Measurements from ENCODE around the gene UFD1.
A peak's percentile ranks its signal among the peaks of the same experiment; 100 is the strongest.

The UFD1 gene

DNA sequence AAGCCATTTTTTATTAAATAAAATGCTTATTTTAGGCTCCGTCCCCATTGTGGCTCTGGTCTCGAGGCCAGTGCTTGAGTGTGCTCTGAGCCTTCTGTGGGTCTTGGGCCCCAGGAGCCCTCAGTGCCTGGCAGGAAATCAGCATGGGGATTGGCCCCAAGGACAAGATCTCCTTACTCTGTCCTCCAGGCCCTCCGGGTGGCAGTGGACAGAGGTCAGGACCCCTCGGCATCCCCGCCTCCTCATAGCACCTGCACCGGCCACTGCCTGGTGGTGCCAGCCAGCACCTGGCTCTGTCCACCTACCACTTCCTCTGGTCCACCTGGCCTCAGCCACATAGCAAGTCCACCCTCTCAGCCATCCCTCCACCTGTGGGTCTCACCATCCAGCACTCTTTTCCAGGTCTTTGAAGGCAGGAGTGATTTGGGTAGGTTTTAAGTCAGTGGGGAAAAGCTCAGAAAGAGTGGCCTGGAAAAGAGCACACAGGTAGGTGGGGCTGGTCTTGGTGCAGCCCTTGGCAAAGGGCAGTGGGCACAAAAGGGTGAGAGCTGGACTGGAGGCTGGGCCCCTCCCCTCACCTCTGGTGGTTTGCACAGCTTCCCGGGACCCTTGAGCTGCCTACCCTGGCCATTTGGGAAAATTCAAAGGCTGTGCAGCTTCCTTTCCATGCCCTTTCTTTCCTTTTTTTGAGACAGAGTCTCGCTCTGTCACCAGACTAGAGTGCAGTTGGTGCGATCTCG lies 41.7 kb upstream of the UFD1 start:
- no peaks in the 10 kb centered on the region for H3K9me3 Mint-ChIP-seq
- H3K4me3 Mint-ChIP-seq, result no peak overlapping the region
- H3K36me3 Mint-ChIP-seq, result peaks cover 3 to 7% of the 10 kb centered on the region in 2 donors
- H3K27ac Mint-ChIP-seq, result no peak overlapping the region
- DNase-seq, result no peak
- peaks cover 20 to 30% of the 10 kb centered on the region in 2 donors for H3K27me3 Mint-ChIP-seq
- peaks cover 13 to 19% of the 10 kb centered on the region in 2 donors for H3K4me1 Mint-ChIP-seq
- ATAC-seq (replicated peaks), result no peak

DNA sequence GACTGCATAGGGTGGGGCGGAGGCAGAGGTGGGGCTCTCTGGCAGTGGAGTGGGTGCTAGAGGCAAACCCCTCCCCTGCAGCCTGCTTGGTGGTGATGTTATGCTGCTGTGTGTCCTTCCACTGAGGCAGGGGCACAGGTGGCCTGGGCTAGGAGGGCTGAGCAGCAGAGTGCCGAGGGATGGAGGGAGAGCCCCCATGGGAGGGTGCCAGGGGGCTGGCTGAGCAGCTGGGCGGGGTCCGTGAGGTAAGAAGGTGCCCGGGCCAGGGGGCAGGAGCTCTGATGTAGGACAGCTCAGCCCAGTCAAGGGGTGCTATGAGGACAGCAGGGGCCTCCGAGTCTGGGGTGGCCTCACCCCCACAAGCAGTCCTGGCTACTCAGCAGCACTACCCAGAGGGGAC lies 41.0 kb upstream of the UFD1 start:
- DNase-seq (no peak), ATAC-seq (replicated peaks) (no peak)
- Mint-ChIP-seq H3K27ac (no peak overlapping the region), H3K4me1 (peaks cover 12 to 17% of the 10 kb centered on the region in 2 donors), H3K9me3 (no peaks in the 10 kb centered on the region), H3K27me3 (peaks cover 13 to 23% of the 10 kb centered on the region in 2 donors), H3K4me3 (no peak overlapping the region), H3K36me3 (peaks cover 7 to 9% of the 10 kb centered on the region in 2 donors)

GRCh38 chr22:19519041-19519926 lies 40.3 kb upstream of the UFD1 start:
- Mint-ChIP-seq H3K27me3 (peaks cover 8 to 16% of the 10 kb centered on the region in 2 donors), H3K4me1 (peaks cover 7 to 10% of the 10 kb centered on the region in 2 donors), H3K27ac (no peak overlapping the region), H3K36me3 (peaks cover 13 to 16% of the 10 kb centered on the region in 2 donors), H3K4me3 (no peak overlapping the region), H3K9me3 (no peaks in the 10 kb centered on the region)
- ATAC-seq (replicated peaks) (no peak), DNase-seq (no peak)

- Mint-ChIP-seq H3K27ac (no peak overlapping the region), H3K36me3 (peaks cover 18 to 22% of the 10 kb centered on the region in 2 donors), H3K4me3 (no peak overlapping the region), H3K27me3 (peaks cover 8 to 12% of the 10 kb centered on the region in 2 donors), H3K9me3 (peaks cover 3 to 5% of the 10 kb centered on the region in 2 donors), H3K4me1 (peaks cover 6 to 7% of the 10 kb centered on the region in 2 donors)
- ATAC-seq (replicated peaks), result no peak
- DNase-seq, result no peak
Measured at GRCh38 chr22:19518635-19519034, 39.6 kb upstream of the UFD1 start.

DNA sequence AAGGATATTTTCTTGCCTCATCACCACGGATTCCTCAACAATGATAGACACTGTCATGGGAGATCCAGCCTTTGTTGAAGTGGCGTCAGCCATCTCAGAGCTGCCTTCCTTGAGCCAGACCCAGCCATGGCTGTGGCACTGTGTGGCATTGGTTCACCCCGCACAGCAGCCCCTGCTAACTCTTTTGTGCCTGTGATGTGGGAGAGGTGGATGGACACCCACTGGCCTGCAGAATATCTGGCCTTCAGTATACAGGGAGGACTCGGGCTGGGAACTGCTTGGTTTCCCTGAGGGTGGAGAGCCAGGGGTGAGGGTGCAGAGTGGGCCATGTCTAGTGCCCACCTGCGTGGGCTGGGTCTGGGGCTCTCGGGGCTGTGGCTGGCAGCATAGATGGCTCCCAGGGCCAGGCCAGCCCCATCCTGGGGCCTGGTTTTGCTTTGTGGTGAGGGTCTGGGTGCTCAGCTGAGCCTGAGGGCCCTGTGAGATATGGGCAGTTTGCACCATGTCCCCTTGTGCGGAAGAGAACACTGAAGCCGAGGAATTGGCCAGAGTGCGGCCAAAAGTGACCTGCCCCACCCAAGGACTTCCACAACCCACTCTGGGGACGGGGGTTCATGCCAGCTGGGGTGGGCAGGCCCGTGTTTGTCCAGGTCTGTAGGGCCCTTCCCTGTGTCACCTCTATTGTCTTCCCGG lies 39.1 kb upstream of the UFD1 start:
- Mint-ChIP-seq H3K4me1 (peaks cover 1 to 4% of the 10 kb centered on the region in 2 donors), H3K36me3 (peaks cover 21 to 26% of the 10 kb centered on the region in 2 donors), H3K9me3 (peaks cover 5% of the 10 kb centered on the region in 2 donors), H3K27ac (no peak overlapping the region), H3K27me3 (peaks cover 5 to 7% of the 10 kb centered on the region in 2 donors), H3K4me3 (no peak overlapping the region)
- ATAC-seq (replicated peaks) (no peak), DNase-seq (no peak)

DNA sequence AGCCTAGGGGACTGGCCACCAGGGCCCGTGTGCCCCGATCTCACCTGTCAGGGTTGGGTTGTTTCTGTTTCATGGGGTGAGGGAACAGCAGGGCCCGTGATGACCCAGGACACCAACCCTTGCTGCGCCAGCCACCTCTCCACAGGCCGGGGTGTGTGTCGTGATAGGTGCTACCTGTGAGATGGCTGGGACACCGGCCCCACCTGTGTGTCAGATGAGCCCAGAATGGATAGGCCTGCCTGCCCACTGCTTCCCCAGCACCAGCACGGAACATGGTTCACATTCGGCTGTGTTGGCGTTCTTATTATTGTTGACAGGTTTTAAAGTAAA lies 38.1 kb upstream of the UFD1 start:
- peaks cover 24 to 26% of the 10 kb centered on the region in 2 donors for H3K36me3 Mint-ChIP-seq

GRCh38 chr22:19516378-19517170 lies 37.6 kb upstream of the UFD1 start:
- Mint-ChIP-seq H3K4me1 (no peaks in the 10 kb centered on the region), H3K4me3 (no peak overlapping the region), H3K9me3 (peaks cover 5% of the 10 kb centered on the region in 2 donors), H3K27ac (no peak overlapping the region), H3K27me3 (no peaks in the 10 kb centered on the region), H3K36me3 (peaks cover 20 to 26% of the 10 kb centered on the region in 2 donors)
- DNase-seq (no peak), ATAC-seq (replicated peaks) (no peak)

More for the DNA sequence above, 38.1 kb upstream of the UFD1 start:
- ATAC-seq (replicated peaks) (no peak), DNase-seq (no peak)
- Mint-ChIP-seq H3K27me3 (no peaks in the 10 kb centered on the region), H3K4me1 (no peaks in the 10 kb centered on the region), H3K4me3 (no peak overlapping the region), H3K9me3 (peaks cover 5% of the 10 kb centered on the region in 2 donors), H3K27ac (no peak overlapping the region)

- DNase-seq, result no peak
- no peaks in the 10 kb centered on the region for H3K27me3 Mint-ChIP-seq
- no peak for ATAC-seq (replicated peaks)
- peaks cover 20 to 26% of the 10 kb centered on the region in 2 donors for H3K36me3 Mint-ChIP-seq
- H3K27ac Mint-ChIP-seq, result no peak overlapping the region
- no peak overlapping the region for H3K4me3 Mint-ChIP-seq
- peaks cover 5% of the 10 kb centered on the region in 2 donors for H3K9me3 Mint-ChIP-seq
- no peaks in the 10 kb centered on the region for H3K4me1 Mint-ChIP-seq
Measured at GRCh38 chr22:19515654-19516377, 36.8 kb upstream of the UFD1 start.

DNA sequence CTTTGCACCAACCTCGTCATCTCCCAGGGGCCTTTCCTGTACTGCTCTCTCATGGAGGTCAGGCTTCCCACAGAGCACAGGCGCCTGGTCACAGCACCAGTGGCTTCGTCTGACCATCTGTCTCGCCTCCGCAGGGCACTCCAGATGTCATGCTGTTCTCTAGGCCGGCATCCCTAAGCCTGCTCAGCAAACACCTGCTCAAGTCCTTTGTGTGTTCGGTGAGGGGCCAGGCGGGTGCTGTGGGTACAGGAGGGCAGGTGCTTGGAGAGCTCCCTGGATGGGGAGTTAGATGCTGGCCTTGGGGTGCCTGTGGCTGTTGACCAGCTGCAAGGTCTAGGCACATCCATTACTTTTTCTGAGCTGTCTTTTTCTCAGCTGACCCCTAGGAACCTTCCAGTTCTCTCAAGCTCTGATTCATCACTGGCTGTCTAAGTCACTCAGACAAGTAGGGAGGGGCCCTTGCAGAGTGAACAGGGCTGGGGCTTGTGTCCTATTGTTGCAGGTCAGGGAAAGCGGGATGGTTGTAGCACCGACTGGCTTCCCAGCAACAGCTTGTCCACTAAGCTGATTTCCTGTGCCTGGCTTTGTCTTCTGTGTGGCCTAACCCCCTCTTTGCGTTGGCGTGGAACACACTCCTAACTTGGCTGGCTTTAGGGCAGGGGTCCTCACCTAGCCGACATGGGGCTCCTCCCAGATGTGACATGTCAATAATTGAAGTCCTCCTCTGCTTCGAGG lies 36.0 kb upstream of the UFD1 start:
- Mint-ChIP-seq H3K27ac (no peak overlapping the region), H3K27me3 (no peaks in the 10 kb centered on the region), H3K4me1 (no peaks in the 10 kb centered on the region), H3K36me3 (peaks cover 20 to 26% of the 10 kb centered on the region in 2 donors), H3K9me3 (peaks cover 5% of the 10 kb centered on the region in 2 donors), H3K4me3 (no peak overlapping the region)
- DNase-seq, result no peak
- ATAC-seq (replicated peaks), result no peak

- no peak for ATAC-seq (replicated peaks)
- peak overlapping the region; percentile 62 for H3K27ac Mint-ChIP-seq
- H3K4me1 Mint-ChIP-seq, result no peaks in the 10 kb centered on the region
- H3K4me3 Mint-ChIP-seq, result no peak overlapping the region
- no peak for DNase-seq
- H3K9me3 Mint-ChIP-seq, result peaks cover 5% of the 10 kb centered on the region in 2 donors
- no peaks in the 10 kb centered on the region for H3K27me3 Mint-ChIP-seq
- peaks cover 17 to 26% of the 10 kb centered on the region in 2 donors for H3K36me3 Mint-ChIP-seq
Measured at GRCh38 chr22:19513823-19514222, 34.8 kb upstream of the UFD1 start.

- peaks cover 21 to 29% of the 10 kb centered on the region in 2 donors for H3K36me3 Mint-ChIP-seq
- DNase-seq (no peak), ATAC-seq (replicated peaks) (no peak)
- H3K4me3 Mint-ChIP-seq, result no peak overlapping the region
- no peak overlapping the region for H3K27ac Mint-ChIP-seq
- peaks cover 5% of the 10 kb centered on the region in 2 donors for H3K9me3 Mint-ChIP-seq
- H3K27me3 Mint-ChIP-seq, result no peaks in the 10 kb centered on the region
- peaks cover 0 to 1% of the 10 kb centered on the region in 2 donors for H3K4me1 Mint-ChIP-seq
Measured at GRCh38 chr22:19510919-19511341, 31.9 kb upstream of the UFD1 start.

- no peak for ATAC-seq (replicated peaks)
- Mint-ChIP-seq H3K4me1 (peaks cover 6 to 8% of the 10 kb centered on the region in 2 donors), H3K4me3 (no peak overlapping the region), H3K36me3 (peaks cover 25 to 28% of the 10 kb centered on the region in 2 donors), H3K9me3 (peaks cover 5% of the 10 kb centered on the region in 2 donors), H3K27ac (no peak overlapping the region), H3K27me3 (no peaks in the 10 kb centered on the region)
- no peak for DNase-seq
Measured at GRCh38 chr22:19509923-19510322, 30.9 kb upstream of the UFD1 start.
